ENCODE data around the gene ATP11A.

ATP11A gene

DNA sequence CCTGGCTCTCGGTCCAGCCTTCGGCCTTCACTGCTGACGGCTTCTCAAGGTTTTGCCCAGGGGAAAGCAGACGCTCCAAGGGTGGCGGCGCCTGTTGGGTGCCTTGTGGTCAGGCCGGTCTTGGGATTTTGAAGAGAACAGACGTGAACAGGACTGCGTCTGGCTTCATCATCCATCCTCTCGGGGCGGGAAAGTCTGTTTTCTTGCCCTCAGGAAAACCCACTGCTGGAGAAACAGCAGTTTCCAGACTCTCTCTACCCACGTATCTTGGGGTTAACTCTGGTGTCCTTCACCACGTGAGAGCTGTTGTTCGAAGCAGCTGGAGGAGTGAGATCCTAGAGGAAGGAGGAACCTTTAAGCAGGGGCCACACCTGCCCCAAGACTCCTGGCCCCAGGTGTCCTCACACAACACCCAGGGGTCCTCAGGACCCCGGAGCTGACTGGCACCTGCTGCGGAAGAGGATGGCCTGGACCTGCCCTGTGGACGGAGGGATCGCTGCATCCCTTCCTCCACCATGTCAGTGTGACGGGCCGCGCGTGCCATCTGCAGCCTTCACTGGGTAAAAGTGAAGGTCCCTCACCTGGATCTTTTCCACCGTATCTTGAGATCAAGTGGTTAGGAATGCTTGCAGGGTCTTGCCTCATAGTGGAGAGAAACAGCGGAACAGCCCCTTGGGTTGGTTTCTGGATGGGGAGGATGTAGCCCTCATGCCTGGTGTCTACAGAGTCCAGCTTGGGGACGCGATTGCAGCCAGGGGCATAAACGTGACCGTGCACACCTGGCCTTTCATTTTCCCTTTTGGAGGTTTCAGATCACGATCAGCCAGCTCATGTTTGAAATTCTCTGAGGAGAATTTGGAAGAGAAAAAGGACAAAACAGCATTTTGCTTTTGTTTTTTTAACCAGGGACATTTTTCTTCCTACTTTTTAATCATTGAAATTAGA is 209.7 kb downstream of the ATP11A start:
- no peak for DNase-seq

DNA sequence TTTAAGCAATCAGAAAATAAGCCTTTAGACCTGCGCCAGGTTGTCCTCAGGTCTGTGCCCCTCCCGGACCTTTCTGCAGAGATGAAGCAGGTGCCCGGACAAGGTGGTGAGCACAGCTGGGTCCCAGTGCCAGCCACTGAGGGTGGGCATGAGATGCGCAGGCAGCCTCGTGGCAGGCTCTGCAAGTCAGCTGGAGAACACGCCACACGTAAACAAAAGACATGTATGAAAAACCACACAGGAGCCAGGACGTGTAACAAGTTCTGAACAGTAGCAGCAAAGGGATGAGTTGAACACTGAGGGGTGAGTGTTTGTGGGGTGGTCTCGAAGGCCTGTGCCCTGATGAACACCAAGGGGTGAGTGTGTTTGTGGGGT is 210.4 kb downstream of the ATP11A start:
- DNase-seq, result no peak

DNA sequence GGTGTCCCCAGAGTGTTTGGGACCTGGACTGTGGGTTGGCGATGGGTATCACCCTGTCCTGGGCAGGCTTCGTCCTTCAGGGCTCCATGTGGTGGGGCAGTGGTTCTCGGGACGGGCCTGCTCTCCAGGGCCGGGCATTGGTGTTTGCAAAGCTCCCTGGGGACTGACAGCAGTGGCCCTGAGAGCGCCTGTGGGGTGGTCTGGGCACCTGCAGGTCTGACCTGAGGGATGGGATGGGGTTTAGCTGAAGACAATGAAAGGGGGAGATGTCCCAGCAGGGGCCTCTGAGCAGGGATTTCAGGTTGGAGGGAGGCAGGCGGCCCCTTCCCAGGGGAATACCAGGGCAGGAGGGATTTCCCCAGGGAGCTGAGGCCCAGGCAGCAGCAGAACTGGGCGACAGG is 210.9 kb downstream of the ATP11A start:
- no peak for DNase-seq

DNA sequence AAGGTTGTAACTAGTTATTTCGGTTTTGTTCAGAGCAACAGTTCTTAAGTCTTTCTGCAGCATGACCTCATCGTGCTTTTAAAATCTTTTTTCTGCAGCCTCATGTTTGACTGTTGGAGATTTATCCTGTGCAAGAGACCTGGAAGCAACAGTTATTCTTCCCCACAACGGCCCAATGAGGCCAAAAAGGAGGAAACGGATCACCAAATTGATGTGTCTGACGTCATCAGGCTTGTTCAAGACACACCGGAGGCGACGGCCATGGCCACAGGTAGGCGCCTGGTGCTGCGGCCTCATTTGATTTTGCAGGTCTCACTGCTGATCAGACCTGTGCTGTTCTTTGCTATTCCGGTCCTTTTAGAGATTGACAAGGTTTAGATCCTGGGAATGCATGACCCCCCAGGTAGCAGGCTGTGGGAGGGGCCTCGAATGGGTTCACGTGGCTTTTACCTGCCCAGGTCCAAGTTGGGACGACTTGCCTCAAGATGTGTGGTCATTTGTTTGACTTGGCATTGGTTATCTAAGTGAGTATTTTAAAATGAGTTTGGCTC is 212.3 kb downstream of the ATP11A start:
- no peak for DNase-seq

DNA sequence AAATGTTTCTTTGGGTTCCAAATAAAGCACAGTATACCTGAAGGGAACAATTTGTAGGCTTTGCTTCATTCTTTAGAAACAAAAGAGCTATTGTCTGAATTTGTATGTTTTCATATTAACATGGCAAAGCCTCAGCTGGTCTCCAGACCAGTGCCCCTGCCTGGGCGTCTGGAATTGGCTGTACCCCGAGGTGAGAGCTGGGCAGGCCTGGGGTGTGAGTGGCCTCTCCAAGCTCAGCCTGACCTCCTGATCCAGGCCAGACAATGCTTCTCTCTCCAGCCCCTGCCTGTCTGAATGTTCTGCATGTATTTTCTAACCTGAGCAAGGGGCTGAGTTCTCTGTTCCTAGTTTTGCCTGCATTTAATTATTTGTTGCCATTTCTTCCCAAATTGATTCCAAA is 212.8 kb downstream of the ATP11A start:
- no peak for DNase-seq

DNA sequence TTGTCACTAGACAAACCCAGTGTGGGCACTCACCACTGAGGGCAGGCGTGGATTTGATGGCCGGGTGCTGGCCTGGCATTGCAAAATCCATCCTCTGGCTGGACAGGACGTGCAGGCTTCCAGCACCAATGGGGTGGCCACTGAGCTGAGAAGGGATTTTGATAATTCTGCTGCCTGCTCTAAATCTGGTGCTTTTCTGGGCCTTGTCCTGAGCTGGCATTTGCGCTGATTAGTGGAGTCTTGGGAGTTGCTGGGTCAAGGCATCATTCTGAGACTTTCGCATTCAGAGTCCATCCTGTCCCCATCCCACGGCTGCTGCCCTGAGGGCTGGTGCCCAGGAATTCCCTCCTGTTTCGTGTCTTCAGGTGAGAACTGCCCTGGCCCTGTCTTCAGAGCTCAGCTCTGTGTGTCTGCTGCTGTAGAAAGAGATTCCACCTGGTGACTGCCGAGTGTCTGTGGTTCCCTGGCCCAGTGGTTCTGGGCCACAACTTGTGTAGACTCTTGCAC is 213.3 kb downstream of the ATP11A start:
- no peak for DNase-seq

DNA sequence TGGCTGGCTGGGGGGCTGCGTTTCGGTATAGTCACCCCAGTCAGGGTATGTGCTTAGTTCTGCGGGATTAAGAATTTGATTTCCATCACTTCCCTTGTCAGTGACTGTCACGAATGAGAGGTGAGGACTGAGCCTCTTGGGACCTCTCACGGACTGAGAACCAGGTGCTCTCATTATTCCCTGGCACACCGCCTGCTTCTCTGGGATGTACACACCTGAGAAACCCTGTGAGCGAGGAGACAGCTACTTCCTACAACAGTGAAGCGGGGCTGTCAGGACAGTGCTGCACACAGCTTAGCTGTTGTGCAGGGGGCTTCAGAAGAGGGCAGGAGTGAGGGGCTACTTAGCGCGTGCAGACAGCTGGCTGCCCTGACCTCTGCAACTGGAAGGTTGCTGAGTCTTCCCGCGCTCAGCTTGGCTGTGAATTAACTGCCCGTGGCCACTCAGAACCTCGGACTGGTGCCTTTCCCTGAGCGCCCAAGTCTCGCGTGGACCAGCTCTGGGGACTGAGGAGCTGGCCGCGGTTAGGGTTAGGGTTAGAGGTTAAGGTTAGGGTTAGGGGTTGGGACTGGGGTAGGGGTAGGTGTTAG is 213.9 kb downstream of the ATP11A start:
- DNase-seq, result no peak

DNA sequence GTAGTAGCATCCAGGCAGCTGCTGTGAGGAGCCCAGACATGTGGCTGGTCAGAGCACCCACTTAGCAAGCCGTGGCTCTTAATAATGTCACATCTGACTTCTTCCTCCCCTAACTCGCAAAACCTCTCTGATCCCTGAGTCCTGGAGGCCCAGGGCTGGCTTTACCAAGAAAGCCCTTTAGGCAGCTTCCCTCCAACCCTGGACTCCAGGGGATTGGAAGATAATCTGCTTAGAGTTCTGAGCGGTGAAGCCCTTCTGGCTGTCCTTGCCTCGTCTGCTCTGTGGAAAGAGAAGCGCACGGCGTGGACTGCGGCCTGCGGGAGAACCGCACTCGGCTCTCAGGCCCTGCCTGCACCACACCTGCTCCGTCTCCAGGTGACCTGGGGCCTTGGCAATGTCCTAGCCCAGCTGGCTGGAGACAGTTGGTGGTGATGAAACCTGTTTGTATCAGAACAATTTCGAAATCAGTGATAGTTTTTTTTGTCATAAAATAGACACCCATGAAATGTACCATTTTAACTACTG is 214.7 kb downstream of the ATP11A start:
- DNase-seq, result no peak

DNA sequence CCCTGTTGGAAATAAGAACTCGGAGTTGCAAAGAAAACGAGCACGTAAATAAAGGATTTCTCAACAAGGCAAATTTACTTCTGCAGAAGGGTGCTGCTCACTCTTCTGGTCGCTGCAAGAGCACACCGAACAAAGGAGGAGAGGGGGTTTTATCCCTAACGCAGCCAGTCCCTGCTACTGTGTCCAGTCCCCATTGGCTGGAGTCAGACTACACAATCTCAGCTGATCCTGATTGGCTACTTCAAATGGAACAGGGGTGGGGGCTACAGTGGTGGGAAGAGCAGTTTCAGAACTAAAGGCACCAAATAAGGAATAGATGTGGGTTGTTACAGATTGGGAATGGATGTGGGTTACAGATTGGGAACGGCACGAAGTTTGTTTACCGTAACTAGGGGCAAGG is 215.2 kb downstream of the ATP11A start:
- no peak for DNase-seq

DNA sequence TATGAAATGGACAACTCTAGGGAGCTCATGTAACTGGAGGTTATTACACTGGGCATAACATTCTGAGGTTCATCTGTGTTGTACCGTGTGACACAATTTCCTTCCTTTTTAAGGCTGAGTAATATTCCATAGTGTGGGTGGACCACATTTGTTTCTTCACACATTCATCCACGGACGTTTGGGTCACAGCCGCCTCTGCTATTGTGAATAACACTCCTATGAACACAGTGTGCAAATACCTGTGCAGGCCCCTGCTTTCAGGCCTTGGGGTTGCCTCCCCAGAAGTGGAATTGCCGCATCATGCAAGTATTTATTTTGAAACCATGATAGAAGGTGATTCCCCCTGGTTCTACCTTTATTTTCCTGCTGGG is 215.8 kb downstream of the ATP11A start:
- no peak for DNase-seq

DNA sequence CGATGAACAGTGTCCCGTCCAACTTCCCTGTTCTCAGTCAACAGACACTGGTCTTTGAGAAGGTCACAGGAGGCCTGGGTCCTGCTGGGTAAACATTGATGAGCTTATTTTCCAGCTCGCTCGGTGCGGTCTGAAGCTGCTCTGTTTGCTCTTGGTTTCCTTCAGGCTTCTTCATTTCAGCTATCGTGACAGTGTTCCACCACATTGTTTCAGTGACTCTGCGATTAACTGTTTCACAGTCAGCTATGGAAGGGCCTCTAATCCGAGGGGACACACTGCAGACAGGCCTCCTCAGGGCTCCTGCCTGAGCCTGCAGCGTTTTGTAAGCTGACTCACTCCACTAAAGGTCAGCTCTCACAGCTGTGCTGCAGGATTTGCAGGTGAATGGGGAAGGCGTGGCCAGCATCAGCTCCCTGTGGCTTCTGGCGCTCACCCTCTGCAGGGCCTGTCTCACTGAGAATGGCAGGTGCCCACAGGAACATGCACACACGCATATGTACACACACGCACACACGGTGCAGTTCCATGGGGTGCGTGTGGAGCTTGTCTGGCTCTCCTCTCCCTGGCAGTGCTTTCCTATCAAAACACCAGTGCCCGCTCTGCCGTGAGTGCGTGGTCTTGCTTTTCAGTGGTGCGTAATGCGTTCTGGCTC is 216.3 kb downstream of the ATP11A start:
- peak; percentile 96 for DNase-seq

DNA sequence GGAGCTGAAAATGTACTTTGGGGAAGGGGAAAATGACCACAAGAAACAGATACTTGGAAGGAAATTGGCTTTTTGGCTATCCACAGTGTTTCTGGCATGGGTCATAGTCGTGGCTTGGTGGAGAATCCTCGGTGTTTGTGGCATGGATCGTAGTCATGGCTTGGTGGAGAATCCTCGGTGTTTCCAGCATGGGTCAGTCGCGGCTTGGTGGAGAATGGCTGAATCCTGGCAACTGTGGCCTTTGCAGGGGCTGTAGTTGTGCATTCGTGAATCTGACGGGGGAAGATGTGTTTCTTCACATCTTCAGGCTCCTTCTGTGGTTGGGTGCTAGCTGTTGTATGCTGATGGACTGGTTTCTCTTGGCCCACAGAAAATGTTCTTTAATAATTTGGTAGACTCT is 217.4 kb downstream of the ATP11A start:
- no peak for DNase-seq

DNA sequence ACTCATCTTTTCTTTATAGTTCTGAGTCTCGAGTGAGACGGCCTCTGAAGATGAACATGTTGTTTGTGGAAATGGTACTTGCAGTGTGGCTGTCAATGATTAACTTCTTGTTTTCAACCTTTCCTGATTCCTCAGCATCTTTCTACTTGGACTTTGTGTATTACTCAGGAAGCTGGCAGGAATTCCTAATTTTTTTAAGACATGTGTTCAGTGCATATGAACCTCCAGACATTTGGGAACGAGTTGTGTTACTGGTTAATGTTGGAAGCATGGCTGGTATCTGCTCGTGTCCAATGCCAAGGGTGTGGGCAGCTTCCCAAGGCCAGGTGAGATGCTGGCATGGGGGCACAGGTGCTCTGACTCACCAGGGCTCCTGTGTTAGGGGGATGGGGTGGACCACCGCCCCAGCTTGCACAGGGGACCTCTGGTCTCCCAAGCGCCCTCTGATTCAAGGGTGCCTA is 218.1 kb downstream of the ATP11A start:
- no peak for DNase-seq

DNA sequence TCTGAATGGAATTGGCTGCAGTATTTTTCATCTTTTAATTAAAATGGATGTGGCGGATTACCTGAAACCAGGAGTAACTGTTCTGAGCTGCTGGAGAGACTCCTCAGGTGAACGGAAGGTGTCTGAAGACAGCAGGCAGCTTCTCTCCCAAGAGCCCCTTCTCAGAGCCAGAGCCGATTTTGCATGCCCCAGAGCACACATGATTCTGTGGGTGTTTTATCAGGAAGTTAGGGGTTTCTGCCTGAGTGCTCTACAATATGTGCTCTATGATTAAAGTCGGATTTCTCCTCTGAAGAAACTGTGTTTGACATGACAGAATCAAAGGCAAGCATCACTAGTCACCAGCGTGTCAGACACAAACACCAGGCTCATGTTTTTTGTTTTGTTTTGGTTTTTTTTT is 218.5 kb downstream of the ATP11A start:
- no peak for DNase-seq

DNA sequence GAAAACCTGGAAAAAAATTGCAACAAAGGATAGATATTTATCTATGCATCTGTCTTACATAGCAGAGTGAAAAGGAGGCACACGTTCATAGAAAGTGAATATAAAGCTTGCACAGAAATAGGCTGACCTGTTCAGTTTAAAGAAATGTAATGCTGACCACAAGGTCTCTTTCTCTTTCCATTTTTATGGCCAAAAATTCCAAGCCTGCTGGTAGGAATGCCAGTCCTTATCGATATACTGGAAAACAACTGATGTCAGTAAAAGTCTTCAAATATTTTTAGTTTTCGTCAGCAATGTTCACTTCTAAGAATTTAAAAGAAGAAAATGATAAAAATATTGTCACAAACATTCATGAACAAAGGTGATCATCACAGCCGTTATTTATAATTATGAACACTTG is 220.2 kb downstream of the ATP11A start:
- DNase-seq, result no peak

DNA sequence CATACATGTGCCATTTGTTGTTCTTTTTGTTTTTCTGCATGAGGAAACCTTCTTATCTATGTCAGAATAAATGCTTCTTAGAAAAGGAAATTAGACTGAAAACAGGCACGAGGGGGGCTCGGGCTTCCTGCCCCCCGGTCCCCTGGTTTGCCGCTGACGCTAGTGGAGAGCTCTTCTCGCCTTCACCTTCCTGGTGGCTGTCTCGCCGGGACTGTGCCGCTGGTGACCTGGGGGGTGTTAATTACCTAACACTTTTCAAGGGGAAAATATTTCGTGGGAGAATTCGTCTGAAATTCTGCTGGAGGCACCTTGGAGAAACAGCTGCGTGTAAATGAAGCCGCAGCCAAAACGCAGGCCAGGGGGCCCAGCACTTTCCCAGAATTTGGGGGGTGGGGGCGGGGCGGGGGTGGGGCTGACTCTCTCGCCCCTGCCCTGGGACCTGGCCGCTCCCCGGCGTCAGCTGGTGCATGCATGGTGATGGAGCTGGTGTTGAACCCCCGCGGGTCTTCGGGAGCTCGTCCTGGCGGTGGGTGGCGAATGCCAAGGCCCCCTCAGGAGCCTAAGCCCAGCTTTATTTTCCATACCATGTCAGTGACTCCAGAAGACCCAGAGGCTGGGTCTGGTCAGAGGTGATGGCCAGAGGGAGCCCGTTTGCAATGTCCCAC is 220.9 kb downstream of the ATP11A start:
- no peak for DNase-seq

DNA sequence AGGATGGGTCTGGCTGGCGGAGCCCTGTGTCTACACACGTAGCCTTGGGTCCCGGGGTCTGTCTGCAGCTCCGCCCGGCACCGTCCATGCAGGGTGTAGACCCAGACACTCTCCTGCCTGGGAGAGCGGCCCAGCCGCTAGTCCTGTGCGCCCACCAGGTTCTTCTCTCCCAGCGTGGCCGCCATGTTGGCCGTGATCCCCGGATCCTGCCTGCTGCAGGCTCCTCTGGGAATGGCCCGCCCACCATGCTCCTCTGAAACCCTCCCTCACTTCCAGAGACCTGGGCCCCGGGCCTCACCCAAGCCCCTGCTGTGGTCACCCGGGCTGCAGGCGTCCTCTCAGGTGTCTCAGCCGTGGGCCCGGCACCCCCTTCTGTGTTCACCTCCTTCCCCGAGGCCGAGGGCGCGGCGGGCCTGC is 221.5 kb downstream of the ATP11A start:
- DNase-seq, result no peak

DNA sequence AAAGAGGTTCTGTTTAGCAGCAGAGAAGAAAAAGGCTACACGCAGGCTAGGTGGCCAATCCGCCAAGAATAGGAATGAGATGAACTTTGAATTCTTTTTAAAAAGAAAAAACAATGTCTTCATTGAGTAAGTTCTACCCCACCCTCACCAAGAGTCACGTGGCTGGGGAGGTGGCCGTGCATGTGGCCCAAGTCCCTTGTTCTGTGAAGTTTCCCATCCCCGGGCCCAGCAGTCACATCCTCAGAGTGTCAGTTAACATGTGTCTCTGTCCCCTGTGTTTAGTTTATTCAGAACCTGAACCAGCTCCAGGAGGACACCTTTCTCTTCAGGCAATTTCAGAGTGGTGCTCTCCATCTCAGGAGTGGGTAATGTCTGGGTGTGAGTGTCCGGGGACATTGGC is 222.0 kb downstream of the ATP11A start:
- no peak for DNase-seq

DNA sequence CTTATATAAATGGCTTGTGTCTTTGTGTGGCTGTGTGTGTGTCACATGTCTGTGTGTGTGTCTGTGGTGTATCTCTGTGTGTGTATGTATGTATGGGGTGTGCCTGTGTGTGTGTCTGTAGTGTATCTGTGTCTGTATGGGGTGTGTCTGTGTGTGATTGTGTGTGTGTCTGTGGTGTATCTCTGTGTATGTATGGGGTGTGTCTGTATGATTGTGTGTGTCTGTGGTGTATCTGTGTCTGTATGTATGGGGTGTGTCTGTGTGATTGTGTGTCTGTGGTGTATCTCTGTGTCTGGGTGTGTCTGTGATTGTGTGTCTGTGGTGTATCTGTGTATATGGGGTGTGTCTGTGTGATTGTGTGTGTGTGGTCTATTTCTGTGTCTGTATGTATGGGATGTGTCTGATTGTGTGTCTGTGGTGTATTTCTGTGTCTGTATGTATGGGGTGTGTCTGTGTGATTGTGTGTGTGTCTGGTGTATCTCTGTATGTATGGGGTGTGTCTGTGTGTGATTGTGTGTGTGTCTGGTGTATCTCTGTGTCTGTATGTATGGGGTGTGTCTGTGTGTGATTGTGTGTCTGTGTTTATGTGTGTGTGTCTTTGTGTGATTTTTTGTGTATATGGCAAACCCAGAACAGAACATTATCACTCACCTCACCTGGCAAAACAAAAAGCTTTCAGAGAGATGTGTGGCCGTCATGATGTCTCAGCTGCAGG is 223.0 kb downstream of the ATP11A start:
- DNase-seq, result no peak

DNA sequence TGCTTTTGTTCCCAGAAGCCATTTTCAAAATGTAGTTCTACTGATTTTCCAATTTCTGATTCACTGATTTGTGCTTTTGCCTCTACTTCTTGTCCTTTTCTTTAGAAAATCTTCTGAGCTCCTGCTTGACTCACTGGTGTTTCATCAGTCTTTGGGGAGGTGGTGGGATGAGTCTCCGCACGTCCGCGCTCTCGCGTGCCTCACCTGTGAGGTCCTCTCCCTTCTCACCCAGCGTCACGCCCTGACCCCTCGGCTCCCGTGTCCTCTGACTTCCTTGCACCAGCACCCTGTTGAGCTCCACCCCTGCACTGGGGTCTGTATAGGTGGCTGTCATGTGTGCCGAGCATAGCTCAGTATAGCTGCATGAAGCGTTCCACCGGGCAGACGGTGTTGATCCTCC is 226.5 kb downstream of the ATP11A start:
- DNase-seq, result no peak

DNA sequence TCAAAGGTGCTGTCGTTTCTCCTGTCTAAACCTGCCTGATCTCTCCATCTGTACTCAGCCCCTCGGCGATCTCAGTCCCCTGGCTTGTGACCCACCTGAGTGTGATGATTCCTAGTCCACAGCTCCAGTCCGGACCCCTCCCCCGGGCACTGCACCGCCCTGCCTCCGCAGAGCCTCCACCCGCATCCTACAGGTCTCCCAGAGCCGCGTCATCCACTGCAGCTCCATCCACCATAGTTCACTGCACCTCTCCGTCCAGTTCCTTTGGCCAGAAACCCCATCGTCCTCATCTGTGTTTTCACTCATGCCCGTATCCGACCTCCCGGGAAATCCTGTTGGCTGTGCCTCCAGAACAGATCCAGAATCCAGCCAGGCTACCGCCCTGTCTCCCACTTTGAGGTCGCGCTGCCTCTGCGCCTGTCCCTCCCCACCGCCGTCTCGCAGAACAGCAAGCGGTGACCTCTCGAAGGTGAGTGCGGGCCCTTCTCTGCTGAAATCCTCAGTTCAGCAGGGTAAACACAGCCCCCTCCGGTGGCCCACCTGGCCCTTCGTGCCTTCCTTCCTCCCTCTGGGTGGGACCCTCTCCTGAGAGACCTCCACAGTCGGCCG is 227.3 kb downstream of the ATP11A start:
- no peak for DNase-seq

DNA sequence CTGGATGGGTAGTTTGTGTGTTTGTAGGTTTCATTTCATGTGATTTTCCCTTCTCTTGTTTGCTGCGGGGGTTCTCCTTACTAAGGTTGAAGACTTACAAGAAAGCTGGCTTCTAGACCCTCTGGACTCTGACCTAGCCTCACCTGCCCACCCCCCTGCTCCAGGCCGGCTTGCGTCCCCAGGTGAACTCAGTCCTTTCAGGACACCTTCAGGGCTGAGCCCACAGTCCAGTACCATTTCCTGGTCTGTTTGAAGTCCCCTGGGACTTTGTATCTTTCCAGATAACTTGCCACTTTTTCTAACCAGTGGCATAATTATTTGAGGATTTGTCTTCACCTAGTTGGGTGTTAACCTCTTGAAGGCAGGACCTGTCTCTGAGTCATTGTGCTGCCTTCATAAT is 227.9 kb downstream of the ATP11A start:
- DNase-seq, result no peak
